ENCODE results near the gene GABRG3. TPM values are rescaled to one million over a fixed set of nuclear protein-coding genes. Genes with fewer than 3 reads are reported as not detected.
A peak's percentile ranks its signal among the peaks of the same experiment; 100 is the strongest.

Gene GABRG3
- total RNA-seq, 4 donors from 2014 or later, result not detected

DNA sequence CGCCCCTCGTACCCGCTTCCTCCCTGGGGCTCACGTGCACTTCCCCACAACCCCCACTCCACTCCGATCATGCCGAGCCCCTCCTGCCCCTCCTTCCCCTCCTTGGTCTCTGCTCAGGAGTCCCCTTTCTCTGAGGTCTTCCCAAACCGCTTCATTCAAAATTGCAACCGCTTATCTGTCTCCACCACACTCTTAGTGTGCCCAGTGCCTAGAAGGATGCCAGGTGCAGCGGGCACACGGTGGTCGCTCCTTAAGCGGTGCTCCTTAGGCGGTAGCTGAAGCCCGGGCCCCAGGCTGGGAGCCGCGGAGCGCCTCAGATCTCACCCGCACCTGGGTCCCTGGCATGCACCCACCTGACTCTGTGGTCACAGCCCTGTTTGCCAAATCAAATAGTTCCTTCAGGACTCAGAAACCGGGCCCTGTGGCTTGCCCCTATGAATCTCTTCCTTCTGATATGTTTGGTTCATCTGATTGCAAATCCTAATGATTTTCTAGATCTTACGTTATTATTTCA, 603.6 kb downstream of the GABRG3 start:
- no peaks in the 10 kb centered on the region for H3K36me3 ChIP-seq
- peak; percentile 66 for DNase-seq (ENCODE audit: extremely low spot score)
- TF ChIP-seq EP300 (IDR thresholded peaks at IDR 0.05) (no peak), POLR2AphosphoS5 (IDR thresholded peaks at IDR 0.05) (no peak), POLR2A (IDR thresholded peaks at IDR 0.05; ENCODE audit: low read depth) (no peak)
- TF ChIP-seq, protein P1, sequence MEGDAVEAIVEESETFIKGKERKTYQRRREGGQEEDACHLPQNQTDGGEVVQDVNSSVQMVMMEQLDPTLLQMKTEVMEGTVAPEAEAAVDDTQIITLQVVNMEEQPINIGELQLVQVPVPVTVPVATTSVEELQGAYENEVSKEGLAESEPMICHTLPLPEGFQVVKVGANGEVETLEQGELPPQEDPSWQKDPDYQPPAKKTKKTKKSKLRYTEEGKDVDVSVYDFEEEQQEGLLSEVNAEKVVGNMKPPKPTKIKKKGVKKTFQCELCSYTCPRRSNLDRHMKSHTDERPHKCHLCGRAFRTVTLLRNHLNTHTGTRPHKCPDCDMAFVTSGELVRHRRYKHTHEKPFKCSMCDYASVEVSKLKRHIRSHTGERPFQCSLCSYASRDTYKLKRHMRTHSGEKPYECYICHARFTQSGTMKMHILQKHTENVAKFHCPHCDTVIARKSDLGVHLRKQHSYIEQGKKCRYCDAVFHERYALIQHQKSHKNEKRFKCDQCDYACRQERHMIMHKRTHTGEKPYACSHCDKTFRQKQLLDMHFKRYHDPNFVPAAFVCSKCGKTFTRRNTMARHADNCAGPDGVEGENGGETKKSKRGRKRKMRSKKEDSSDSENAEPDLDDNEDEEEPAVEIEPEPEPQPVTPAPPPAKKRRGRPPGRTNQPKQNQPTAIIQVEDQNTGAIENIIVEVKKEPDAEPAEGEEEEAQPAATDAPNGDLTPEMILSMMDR (IDR thresholded peaks at IDR 0.05), result no peak
- H3K9me3 ChIP-seq, result peaks cover 0 to 3% (median 0%) of the 10 kb centered on the region in 4 donors
- H3K27me3 ChIP-seq, result no peaks in the 10 kb centered on the region
- no peaks in the 10 kb centered on the region for H3K4me1 ChIP-seq
- 84% methylated on average over 20 of the region's 20 CpGs for WGBS
- intact Hi-C loops (cut with DNase I), result no loop called here
- no peak overlapping the region for H3K27ac ChIP-seq (replicated peaks in 1 of 4)
- no peak overlapping the region for H3K4me3 ChIP-seq

GRCh38 chr15:27575521-27575920, 604.5 kb downstream of the GABRG3 start:
- 89% methylated on average over 3 of the region's 3 CpGs for WGBS
- intact Hi-C loops (cut with DNase I), result no loop called here
- Histone ChIP-seq H3K4me1 (no peaks in the 10 kb centered on the region), H3K4me3 (no peak overlapping the region), H3K9me3 (peaks cover 0 to 3% (median 0%) of the 10 kb centered on the region in 4 donors), H3K36me3 (no peaks in the 10 kb centered on the region), H3K27me3 (no peaks in the 10 kb centered on the region), H3K27ac (replicated peaks in 1 of 4) (no peak overlapping the region)
- no peak for TF ChIP-seq POLR2AphosphoS5 (IDR thresholded peaks at IDR 0.05)
- TF ChIP-seq POLR2A (IDR thresholded peaks at IDR 0.05; ENCODE audit: low read depth), result no peak
- no peak for TF ChIP-seq EP300 (IDR thresholded peaks at IDR 0.05)
- DNase-seq (ENCODE audit: extremely low spot score), result no peak

GRCh38 chr15:27576576-27576975, 605.6 kb downstream of the GABRG3 start:
- TF ChIP-seq POLR2A (IDR thresholded peaks at IDR 0.05; ENCODE audit: low read depth) (no peak), POLR2AphosphoS5 (IDR thresholded peaks at IDR 0.05) (no peak), EP300 (IDR thresholded peaks at IDR 0.05) (no peak)
- TF ChIP-seq, protein P1 (IDR thresholded peaks at IDR 0.05), result no peak
- WGBS, result 89% methylated on average over 1 of the region's 1 CpG
- no peak overlapping the region for H3K4me3 ChIP-seq
- H3K27me3 ChIP-seq, result no peaks in the 10 kb centered on the region
- DNase-seq (ENCODE audit: extremely low spot score), result no peak
- H3K27ac ChIP-seq (replicated peaks in 1 of 4), result no peak overlapping the region
- peaks cover 0 to 3% (median 0%) of the 10 kb centered on the region in 4 donors for H3K9me3 ChIP-seq
- H3K36me3 ChIP-seq, result no peaks in the 10 kb centered on the region
- intact Hi-C loops (cut with DNase I), result no loop called here
- H3K4me1 ChIP-seq, result no peaks in the 10 kb centered on the region

GRCh38 chr15:27579738-27580137, 608.8 kb downstream of the GABRG3 start:
- Histone ChIP-seq H3K4me1 (no peaks in the 10 kb centered on the region), H3K27ac (replicated peaks in 1 of 4) (no peak overlapping the region), H3K9me3 (peaks cover 0 to 3% (median 0%) of the 10 kb centered on the region in 4 donors), H3K36me3 (no peaks in the 10 kb centered on the region), H3K4me3 (no peak overlapping the region), H3K27me3 (no peaks in the 10 kb centered on the region)
- TF ChIP-seq, protein P1 (IDR thresholded peaks at IDR 0.05), result no peak
- no peak for TF ChIP-seq POLR2AphosphoS5 (IDR thresholded peaks at IDR 0.05)
- no peak for TF ChIP-seq POLR2A (IDR thresholded peaks at IDR 0.05; ENCODE audit: low read depth)
- TF ChIP-seq EP300 (IDR thresholded peaks at IDR 0.05), result no peak
- 98% methylated on average over 5 of the region's 5 CpGs for WGBS
- intact Hi-C loops (cut with DNase I), result no loop called here
- no peak for DNase-seq (ENCODE audit: extremely low spot score)

DNA sequence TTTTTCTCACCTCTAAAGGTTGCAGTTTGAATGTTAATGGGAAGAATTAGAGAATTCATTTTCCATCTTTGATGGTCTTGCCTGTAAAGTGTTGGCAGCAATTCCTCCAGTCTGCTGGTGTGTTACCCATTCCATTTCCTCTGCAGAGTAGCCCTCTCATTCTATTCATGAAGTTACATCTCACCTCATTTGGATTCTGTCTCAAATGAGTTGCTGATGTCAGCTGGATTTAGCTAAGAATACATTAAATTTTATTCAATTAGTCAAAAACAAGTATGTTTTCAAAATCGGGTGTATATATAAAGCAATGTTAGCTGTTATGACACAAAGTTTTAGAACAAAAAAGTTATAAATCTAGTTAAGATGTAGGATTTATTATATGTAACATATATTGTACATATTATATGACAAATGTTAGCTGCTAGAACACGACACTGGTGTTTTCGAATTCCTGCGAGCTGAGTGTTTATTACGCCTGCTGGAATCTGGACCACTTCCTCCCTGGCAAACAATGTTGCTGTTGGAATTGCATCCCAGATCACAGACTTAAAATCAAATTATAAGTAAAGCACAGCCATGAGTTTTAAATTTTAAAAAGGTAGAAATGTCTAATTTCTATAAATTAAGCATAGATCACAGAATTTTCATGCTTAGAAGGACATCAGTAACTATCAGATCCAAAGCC, 611.9 kb downstream of the GABRG3 start:
- no peaks in the 10 kb centered on the region for H3K4me1 ChIP-seq
- no peaks in the 10 kb centered on the region for H3K36me3 ChIP-seq
- H3K9me3 ChIP-seq, result no peaks in the 10 kb centered on the region
- WGBS, result 41% methylated on average over 5 of the region's 5 CpGs
- intact Hi-C loops (cut with DNase I), result no loop called here
- no peak overlapping the region for H3K27ac ChIP-seq (replicated peaks in 1 of 4)
- peak; percentile 17 for DNase-seq (ENCODE audit: extremely low spot score)
- peaks cover 0 to 6% (median 0%) of the 10 kb centered on the region in 4 donors for H3K27me3 ChIP-seq
- TF ChIP-seq, protein P1 (IDR thresholded peaks at IDR 0.05), result no peak
- no peak for TF ChIP-seq POLR2A (IDR thresholded peaks at IDR 0.05; ENCODE audit: low read depth)
- no peak for TF ChIP-seq POLR2AphosphoS5 (IDR thresholded peaks at IDR 0.05)
- TF ChIP-seq EP300 (IDR thresholded peaks at IDR 0.05), result no peak
- H3K4me3 ChIP-seq, result no peak overlapping the region
